DND-41 (cell line): ENCODE measurements around the gene NAV1.

ENCODE experiments used
- ATAC-seq: fragments of 200-7000 bp; cut with Tn5 transposase; 3 replicates; pipeline ENCODE4 v1.9.1; 2021; ENCODE audit warnings: low read depth; ENCODE audit not compliant: insufficient read depth
- DNase-seq: peaks from one replicate; pipeline ENCODE4 v3.0.0-alpha.2; 2020
- H2AFZ ChIP-seq: 2 replicates; pipeline ENCODE4 v1.6.0; 2012; ENCODE audit warnings: low read depth, low read length
- H3K27ac ChIP-seq: 2 replicates; pipeline ENCODE4 v1.5.1; 2012; ENCODE audit warnings: low read length, inconsistent platforms
- H3K27me3 ChIP-seq: fragments of 200-600 bp; sonication (generic); 2 replicates; pipeline ENCODE4 v1.6.0; 2012; ENCODE audit warnings: low read length, mild to moderate bottlenecking, inconsistent platforms; ENCODE audit not compliant: insufficient read depth, poor library complexity
- H3K36me3 ChIP-seq: 2 replicates; pipeline ENCODE4 v1.5.1; 2012; ENCODE audit warnings: low read length, inconsistent platforms; ENCODE audit not compliant: insufficient read depth
- H3K4me1 ChIP-seq: 2 replicates; pipeline ENCODE4 v1.5.1; 2012; ENCODE audit warnings: mild to moderate bottlenecking, low read length; ENCODE audit not compliant: insufficient read depth
- H3K4me2 ChIP-seq: 2 replicates; pipeline ENCODE4 v1.6.0; 2012; ENCODE audit warnings: mild to moderate bottlenecking, moderate library complexity, low read length, inconsistent platforms; ENCODE audit not compliant: insufficient read depth
- H3K4me3 ChIP-seq, 2 experiments: fragments of 200-600 bp in 1 of 2; shearing (Covaris generic) in 1 of 2; 2 replicates each; pipeline ENCODE4 v1.5.1; 2012 to 2016; ENCODE audit warnings: inconsistent platforms in 2 of 2, low read length in 2 of 2, mild to moderate bottlenecking in 2 of 2, low read depth in 1 of 2, moderate library complexity in 1 of 2
- H3K79me2 ChIP-seq: 2 replicates; pipeline ENCODE4 v1.6.0; 2012; ENCODE audit warnings: low read length, inconsistent platforms; ENCODE audit not compliant: insufficient read depth
- H3K9ac ChIP-seq: 2 replicates; pipeline ENCODE4 v1.6.0; 2012; ENCODE audit warnings: low read depth, mild to moderate bottlenecking, inconsistent platforms, low read length, moderate library complexity
- H3K9me3 ChIP-seq: 2 replicates; pipeline ENCODE4 v1.5.1; 2012; ENCODE audit warnings: low read length, moderate library complexity, mild to moderate bottlenecking, inconsistent platforms; ENCODE audit not compliant: insufficient read depth, severe bottlenecking
- H4K20me1 ChIP-seq: 2 replicates; pipeline ENCODE4 v1.6.0; 2012; ENCODE audit warnings: low read length; ENCODE audit not compliant: insufficient read depth
- EZH2 ChIP-seq: IDR thresholded peaks from 3 replicates; pipeline ENCODE4 v1.6.1; 2012; ENCODE audit warnings: borderline replicate concordance, low read depth, mild to moderate bottlenecking, moderate library complexity, low read length, inconsistent platforms; ENCODE audit not compliant: severe bottlenecking
- TF ChIP-seq, protein P1 (sequence below): IDR thresholded peaks from 2 replicates; pipeline ENCODE4 v1.5.1; 2012; ENCODE audit warnings: borderline replicate concordance, low read length, moderate library complexity, mild to moderate bottlenecking; ENCODE audit not compliant: poor library complexity, severe bottlenecking; ENCODE audit errors: extremely low read depth

Gene NAV1

GRCh38 chr1:201515062-201515750 is 23.7 kb upstream of the NAV1 start:
- Histone ChIP-seq H4K20me1 (0 out of 2 replicates have a peak, but pooled peaks cover 3% of the 10 kb centered on the region), H3K4me3 (no peak overlapping the region), H3K36me3 (no peaks in the 10 kb centered on the region), H2AFZ (no peak overlapping the region), H3K4me2 (no peak overlapping the region), H3K9ac (no peak overlapping the region), H3K79me2 (no peaks in the 10 kb centered on the region), H3K9me3 (no peaks in the 10 kb centered on the region), H3K4me1 (no peaks in the 10 kb centered on the region), H3K27ac (no peak overlapping the region), H3K27me3 (no peaks in the 10 kb centered on the region)
- TF ChIP-seq EZH2, result no peak
- TF ChIP-seq, protein P1, sequence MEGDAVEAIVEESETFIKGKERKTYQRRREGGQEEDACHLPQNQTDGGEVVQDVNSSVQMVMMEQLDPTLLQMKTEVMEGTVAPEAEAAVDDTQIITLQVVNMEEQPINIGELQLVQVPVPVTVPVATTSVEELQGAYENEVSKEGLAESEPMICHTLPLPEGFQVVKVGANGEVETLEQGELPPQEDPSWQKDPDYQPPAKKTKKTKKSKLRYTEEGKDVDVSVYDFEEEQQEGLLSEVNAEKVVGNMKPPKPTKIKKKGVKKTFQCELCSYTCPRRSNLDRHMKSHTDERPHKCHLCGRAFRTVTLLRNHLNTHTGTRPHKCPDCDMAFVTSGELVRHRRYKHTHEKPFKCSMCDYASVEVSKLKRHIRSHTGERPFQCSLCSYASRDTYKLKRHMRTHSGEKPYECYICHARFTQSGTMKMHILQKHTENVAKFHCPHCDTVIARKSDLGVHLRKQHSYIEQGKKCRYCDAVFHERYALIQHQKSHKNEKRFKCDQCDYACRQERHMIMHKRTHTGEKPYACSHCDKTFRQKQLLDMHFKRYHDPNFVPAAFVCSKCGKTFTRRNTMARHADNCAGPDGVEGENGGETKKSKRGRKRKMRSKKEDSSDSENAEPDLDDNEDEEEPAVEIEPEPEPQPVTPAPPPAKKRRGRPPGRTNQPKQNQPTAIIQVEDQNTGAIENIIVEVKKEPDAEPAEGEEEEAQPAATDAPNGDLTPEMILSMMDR, result no peak
- no peak for ATAC-seq
- DNase-seq, result no peak

DNA sequence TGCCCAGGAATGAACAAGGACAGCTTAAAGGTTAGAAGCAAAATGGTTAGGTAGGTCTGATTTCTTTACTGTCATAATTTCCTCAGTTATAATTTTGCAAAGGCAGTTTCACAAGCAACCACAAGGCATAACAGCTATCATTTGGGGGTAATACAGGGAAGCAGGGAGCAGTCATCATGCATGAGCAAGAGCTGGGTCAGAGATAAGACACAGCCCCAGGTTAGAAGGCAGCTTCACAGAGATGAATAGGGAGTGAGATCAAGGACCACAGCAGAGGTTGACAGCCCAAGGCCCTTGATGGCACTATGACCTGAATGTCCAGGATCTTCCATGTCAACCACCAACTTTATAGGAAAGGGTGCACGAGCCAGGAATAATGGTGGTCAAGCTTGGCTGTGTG is 23.0 kb upstream of the NAV1 start:
- no peaks in the 10 kb centered on the region for H3K9me3 ChIP-seq
- no peaks in the 10 kb centered on the region for H3K27me3 ChIP-seq
- TF ChIP-seq EZH2, result no peak
- TF ChIP-seq, protein P1, result no peak
- no peaks in the 10 kb centered on the region for H3K36me3 ChIP-seq
- DNase-seq, result no peak
- H3K79me2 ChIP-seq, result no peaks in the 10 kb centered on the region
- H2AFZ ChIP-seq, result no peak overlapping the region
- H3K9ac ChIP-seq, result no peak overlapping the region
- 0 out of 2 replicates have a peak, but pooled peaks cover 3% of the 10 kb centered on the region for H4K20me1 ChIP-seq
- no peak overlapping the region for H3K4me3 ChIP-seq
- no peak overlapping the region for H3K27ac ChIP-seq
- no peaks in the 10 kb centered on the region for H3K4me1 ChIP-seq
- ATAC-seq, result no peak
- H3K4me2 ChIP-seq, result no peak overlapping the region

GRCh38 chr1:201516511-201517127 is 22.3 kb upstream of the NAV1 start:
- no peak overlapping the region for H3K4me3 ChIP-seq
- H3K9ac ChIP-seq, result no peak overlapping the region
- H3K79me2 ChIP-seq, result no peaks in the 10 kb centered on the region
- TF ChIP-seq, protein P1, result no peak
- TF ChIP-seq EZH2, result no peak
- no peaks in the 10 kb centered on the region for H3K4me1 ChIP-seq
- H3K27me3 ChIP-seq, result no peaks in the 10 kb centered on the region
- H3K4me2 ChIP-seq, result no peak overlapping the region
- H3K36me3 ChIP-seq, result no peaks in the 10 kb centered on the region
- DNase-seq (no peak), ATAC-seq (no peak)
- H3K9me3 ChIP-seq, result no peaks in the 10 kb centered on the region
- no peak overlapping the region for H2AFZ ChIP-seq
- 0 out of 2 replicates have a peak, but pooled peaks cover 3% of the 10 kb centered on the region for H4K20me1 ChIP-seq
- no peak overlapping the region for H3K27ac ChIP-seq
